SK-N-MC (cell line): Measurements from ENCODE around the gene CCDC60.

ENCODE experiments used
- EZH2 ChIP-seq: fragments of 200-600 bp; sonication (generic); IDR thresholded peaks from one replicate; pipeline ENCODE4 v1.6.1; 2017; ENCODE audit warnings: antibody characterized with exemption
- POLR2AphosphoS5 ChIP-seq: IDR thresholded peaks from 2 replicates; pipeline ENCODE4 v1.6.1; 2012; ENCODE audit warnings: mild to moderate bottlenecking, low read depth, low read length, borderline replicate concordance

- TF ChIP-seq EZH2 (no peak), POLR2AphosphoS5 (no peak)
Observed at GRCh38 chr12:119480551-119480950, 146.0 kb downstream of the CCDC60 start.
